GM23338 (cell line): ENCODE results near the gene KLC3.

Experiments used
- CREB1 ChIP-seq: fragments of 250-450 bp; sonication (Bioruptor Pico); IDR thresholded peaks from 2 replicates; pipeline ENCODE4 v1.5.0; 2020; ENCODE audit warnings: low read depth, mild to moderate bottlenecking, moderate library complexity
- EZH2 ChIP-seq: fragments of 200-600 bp; sonication (generic); IDR thresholded peaks from one replicate; pipeline ENCODE4 v1.8.0; 2017; ENCODE audit warnings: antibody characterized with exemption, mild to moderate bottlenecking, low read depth; ENCODE audit not compliant: unreplicated experiment
- EZH2phosphoT487 ChIP-seq: fragments of 200-600 bp; sonication (generic); IDR thresholded peaks from one replicate; pipeline ENCODE4 v1.8.1; 2018; ENCODE audit warnings: antibody characterized with exemption; ENCODE audit not compliant: unreplicated experiment
- POLR2AphosphoS5 ChIP-seq: IDR thresholded peaks from 2 replicates; pipeline ENCODE4 v1.6.1; 2016; ENCODE audit warnings: antibody characterized with exemption, low read depth
- REST ChIP-seq: IDR thresholded peaks from one replicate; pipeline ENCODE4 v1.6.1; 2018; ENCODE audit warnings: antibody characterized with exemption; ENCODE audit not compliant: unreplicated experiment
- ZNF114 ChIP-seq: fragments of 250-450 bp; sonication (Bioruptor Pico); IDR thresholded peaks from 2 replicates; pipeline ENCODE4 v1.5.0; 2020; ENCODE audit warnings: mild to moderate bottlenecking, moderate library complexity
- ZNF331 ChIP-seq: fragments of 250-450 bp; sonication (Bioruptor Pico); IDR thresholded peaks from 2 replicates; pipeline ENCODE4 v1.5.0; 2020; ENCODE audit warnings: low read depth, mild to moderate bottlenecking, moderate library complexity
- TF ChIP-seq, protein P1 (sequence below), 2 experiments: fragments of 200-600 bp in 1 of 2; sonication (generic) in 1 of 2; conservative IDR thresholded peaks; 2 replicates each; pipeline versions ENCODE4 v1.5.1 to v1.6.1; 2016 to 2017; ENCODE audit warnings: antibody characterized with exemption in 2 of 2, low read depth in 2 of 2, mild to moderate bottlenecking in 2 of 2, moderate library complexity in 1 of 2
- TF ChIP-seq, protein P2 (sequence below): fragments of 250-450 bp; sonication (Bioruptor Pico); IDR thresholded peaks from 2 replicates; pipeline ENCODE4 v1.5.0; 2020; ENCODE audit warnings: mild to moderate bottlenecking, moderate library complexity

- no peak for TF ChIP-seq EZH2phosphoT487
- TF ChIP-seq, protein P1, sequence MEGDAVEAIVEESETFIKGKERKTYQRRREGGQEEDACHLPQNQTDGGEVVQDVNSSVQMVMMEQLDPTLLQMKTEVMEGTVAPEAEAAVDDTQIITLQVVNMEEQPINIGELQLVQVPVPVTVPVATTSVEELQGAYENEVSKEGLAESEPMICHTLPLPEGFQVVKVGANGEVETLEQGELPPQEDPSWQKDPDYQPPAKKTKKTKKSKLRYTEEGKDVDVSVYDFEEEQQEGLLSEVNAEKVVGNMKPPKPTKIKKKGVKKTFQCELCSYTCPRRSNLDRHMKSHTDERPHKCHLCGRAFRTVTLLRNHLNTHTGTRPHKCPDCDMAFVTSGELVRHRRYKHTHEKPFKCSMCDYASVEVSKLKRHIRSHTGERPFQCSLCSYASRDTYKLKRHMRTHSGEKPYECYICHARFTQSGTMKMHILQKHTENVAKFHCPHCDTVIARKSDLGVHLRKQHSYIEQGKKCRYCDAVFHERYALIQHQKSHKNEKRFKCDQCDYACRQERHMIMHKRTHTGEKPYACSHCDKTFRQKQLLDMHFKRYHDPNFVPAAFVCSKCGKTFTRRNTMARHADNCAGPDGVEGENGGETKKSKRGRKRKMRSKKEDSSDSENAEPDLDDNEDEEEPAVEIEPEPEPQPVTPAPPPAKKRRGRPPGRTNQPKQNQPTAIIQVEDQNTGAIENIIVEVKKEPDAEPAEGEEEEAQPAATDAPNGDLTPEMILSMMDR (conservative IDR thresholded peaks at IDR 0.05; ENCODE audit: low read depth in 2 of 2) = no peak
- TF ChIP-seq EZH2 = no peak
- TF ChIP-seq REST = no peak
- TF ChIP-seq, protein P2, sequence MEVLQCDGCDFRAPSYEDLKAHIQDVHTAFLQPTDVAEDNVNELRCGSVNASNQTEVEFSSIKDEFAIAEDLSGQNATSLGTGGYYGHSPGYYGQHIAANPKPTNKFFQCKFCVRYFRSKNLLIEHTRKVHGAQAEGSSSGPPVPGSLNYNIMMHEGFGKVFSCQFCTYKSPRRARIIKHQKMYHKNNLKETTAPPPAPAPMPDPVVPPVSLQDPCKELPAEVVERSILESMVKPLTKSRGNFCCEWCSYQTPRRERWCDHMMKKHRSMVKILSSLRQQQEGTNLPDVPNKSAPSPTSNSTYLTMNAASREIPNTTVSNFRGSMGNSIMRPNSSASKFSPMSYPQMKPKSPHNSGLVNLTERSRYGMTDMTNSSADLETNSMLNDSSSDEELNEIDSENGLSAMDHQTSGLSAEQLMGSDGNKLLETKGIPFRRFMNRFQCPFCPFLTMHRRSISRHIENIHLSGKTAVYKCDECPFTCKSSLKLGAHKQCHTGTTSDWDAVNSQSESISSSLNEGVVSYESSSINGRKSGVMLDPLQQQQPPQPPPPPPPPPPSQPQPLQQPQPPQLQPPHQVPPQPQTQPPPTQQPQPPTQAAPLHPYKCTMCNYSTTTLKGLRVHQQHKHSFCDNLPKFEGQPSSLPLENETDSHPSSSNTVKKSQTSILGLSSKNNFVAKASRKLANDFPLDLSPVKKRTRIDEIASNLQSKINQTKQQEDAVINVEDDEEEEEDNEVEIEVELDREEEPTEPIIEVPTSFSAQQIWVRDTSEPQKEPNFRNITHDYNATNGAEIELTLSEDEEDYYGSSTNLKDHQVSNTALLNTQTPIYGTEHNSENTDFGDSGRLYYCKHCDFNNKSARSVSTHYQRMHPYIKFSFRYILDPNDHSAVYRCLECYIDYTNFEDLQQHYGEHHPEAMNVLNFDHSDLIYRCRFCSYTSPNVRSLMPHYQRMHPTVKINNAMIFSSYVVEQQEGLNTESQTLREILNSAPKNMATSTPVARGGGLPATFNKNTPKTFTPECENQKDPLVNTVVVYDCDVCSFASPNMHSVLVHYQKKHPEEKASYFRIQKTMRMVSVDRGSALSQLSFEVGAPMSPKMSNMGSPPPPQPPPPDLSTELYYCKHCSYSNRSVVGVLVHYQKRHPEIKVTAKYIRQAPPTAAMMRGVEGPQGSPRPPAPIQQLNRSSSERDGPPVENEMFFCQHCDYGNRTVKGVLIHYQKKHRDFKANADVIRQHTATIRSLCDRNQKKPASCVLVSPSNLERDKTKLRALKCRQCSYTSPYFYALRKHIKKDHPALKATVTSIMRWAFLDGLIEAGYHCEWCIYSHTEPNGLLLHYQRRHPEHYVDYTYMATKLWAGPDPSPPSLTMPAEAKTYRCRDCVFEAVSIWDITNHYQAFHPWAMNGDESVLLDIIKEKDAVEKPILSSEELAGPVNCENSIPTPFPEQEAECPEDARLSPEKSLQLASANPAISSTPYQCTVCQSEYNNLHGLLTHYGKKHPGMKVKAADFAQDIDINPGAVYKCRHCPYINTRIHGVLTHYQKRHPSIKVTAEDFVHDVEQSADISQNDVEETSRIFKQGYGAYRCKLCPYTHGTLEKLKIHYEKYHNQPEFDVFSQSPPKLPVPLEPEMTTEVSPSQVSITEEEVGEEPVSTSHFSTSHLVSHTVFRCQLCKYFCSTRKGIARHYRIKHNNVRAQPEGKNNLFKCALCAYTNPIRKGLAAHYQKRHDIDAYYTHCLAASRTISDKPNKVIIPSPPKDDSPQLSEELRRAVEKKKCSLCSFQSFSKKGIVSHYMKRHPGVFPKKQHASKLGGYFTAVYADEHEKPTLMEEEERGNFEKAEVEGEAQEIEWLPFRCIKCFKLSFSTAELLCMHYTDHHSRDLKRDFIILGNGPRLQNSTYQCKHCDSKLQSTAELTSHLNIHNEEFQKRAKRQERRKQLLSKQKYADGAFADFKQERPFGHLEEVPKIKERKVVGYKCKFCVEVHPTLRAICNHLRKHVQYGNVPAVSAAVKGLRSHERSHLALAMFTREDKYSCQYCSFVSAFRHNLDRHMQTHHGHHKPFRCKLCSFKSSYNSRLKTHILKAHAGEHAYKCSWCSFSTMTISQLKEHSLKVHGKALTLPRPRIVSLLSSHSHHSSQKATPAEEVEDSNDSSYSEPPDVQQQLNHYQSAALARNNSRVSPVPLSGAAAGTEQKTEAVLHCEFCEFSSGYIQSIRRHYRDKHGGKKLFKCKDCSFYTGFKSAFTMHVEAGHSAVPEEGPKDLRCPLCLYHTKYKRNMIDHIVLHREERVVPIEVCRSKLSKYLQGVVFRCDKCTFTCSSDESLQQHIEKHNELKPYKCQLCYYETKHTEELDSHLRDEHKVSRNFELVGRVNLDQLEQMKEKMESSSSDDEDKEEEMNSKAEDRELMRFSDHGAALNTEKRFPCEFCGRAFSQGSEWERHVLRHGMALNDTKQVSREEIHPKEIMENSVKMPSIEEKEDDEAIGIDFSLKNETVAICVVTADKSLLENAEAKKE (CRISPR knock-in tag) = no peak
- TF ChIP-seq POLR2AphosphoS5 = no peak
- TF ChIP-seq ZNF114 = no peak
- TF ChIP-seq ZNF331 (CRISPR knock-in tag) = no peak
- no peak for TF ChIP-seq CREB1 (CRISPR knock-in tag)
Measured at GRCh38 chr19:45351401-45351952, 10.9 kb downstream of the KLC3 start.
